ENCODE results near the gene SYT5. TPM values are rescaled to one million over a fixed set of nuclear protein-coding genes. Genes with fewer than 3 reads are reported as not detected.

Gene SYT5
- total and polyA plus RNA-seq, 2 of the 13 experiments (the other 11 are each of a cell fraction or from before 2014, with no cell fraction given) = not detected

GRCh38 chr19:55165952-55166529, 14.0 kb downstream of the SYT5 start:
- DNase-seq (ENCODE audit: low spot score) (peak; percentile 85), ATAC-seq (peak; percentile 88), FAIRE-seq (peak; percentile 83)
- CTCF ChIA-PET (ENCODE audit: low intra/inter-chr PET ratio, low total read pairs) = interaction anchor here (1.5 kb wide), 1 partner anchor 25 kb away, joined by 4 read pairs; no protein-coding TSS in a partner anchor
- H3K27me3 ChIP-seq (ENCODE audit: control insufficient read depth in 1 of 2, insufficient read depth in 2 of 2, low read length in 2 of 2) = peaks cover 0 to 7% of the 10 kb centered on the region in 2 experiments; a peak in 1 of 5 replicates
- peaks cover 8% of the 10 kb centered on the region for H3K4me1 ChIP-seq (ENCODE audit: insufficient read depth, low read length)
- BruUV-seq (replicated peaks) = no TSS peak
- H3K79me2 ChIP-seq (ENCODE audit: insufficient read depth, low read length) = no peaks in the 10 kb centered on the region
- no peaks in the 10 kb centered on the region for H3K9me3 ChIP-seq (ENCODE audit: low read length)
- 2% methylated on average over 16 of the region's 34 CpGs for WGBS (ENCODE audit: low lambda C conversion rate)
- H3K4me3 ChIP-seq (replicated peaks in 1 of 3; ENCODE audit: insufficient read depth in 1 of 3, low read depth in 2 of 3, low read length in 3 of 3) = peak overlapping the region; percentile 50 to 78 (median 63); a peak in 5 of 6 replicates
- no peak overlapping the region for H3K27ac ChIP-seq (ENCODE audit: extremely low read length, insufficient read depth, low read length)
- no peaks in the 10 kb centered on the region for H3K36me3 ChIP-seq (replicated peaks in 1 of 2; ENCODE audit: control insufficient read depth in 1 of 2, insufficient read depth in 2 of 2, low read length in 2 of 2)
- peak overlapping the region; percentile 80 for H3K4me2 ChIP-seq (ENCODE audit: low read depth, low read length)
- H3K9ac ChIP-seq (ENCODE audit: insufficient read depth, low read depth, low read length) = no peak overlapping the region
- intact Hi-C loops (cut with micrococcal nuclease; ENCODE audit: unreplicated experiment) (no loop called here), in situ Hi-C loops (cut with HindIII; ENCODE audit: extremely low pct_ligation_motif_present, low pct_unique_long_range_greater_than_20kb) (no loop called here)
- H4K20me1 ChIP-seq (ENCODE audit: insufficient read depth, low read length) = no peaks in the 10 kb centered on the region
- H2AFZ ChIP-seq (ENCODE audit: low read length) = no peak overlapping the region
- POLR2A ChIA-PET = interaction anchor here (1.2 to 3.3 kb wide), 4 partner anchors 41 to 241 kb away, joined by 3 to 16 read pairs (median 6); partner anchors contain the start of genes KMT5C and UBE2S
- TF ChIP-seq, protein P1, sequence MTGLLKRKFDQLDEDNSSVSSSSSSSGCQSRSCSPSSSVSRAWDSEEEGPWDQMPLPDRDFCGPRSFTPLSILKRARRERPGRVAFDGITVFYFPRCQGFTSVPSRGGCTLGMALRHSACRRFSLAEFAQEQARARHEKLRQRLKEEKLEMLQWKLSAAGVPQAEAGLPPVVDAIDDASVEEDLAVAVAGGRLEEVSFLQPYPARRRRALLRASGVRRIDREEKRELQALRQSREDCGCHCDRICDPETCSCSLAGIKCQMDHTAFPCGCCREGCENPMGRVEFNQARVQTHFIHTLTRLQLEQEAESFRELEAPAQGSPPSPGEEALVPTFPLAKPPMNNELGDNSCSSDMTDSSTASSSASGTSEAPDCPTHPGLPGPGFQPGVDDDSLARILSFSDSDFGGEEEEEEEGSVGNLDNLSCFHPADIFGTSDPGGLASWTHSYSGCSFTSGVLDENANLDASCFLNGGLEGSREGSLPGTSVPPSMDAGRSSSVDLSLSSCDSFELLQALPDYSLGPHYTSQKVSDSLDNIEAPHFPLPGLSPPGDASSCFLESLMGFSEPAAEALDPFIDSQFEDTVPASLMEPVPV (CRISPR knock-in tag; IDR thresholded peaks at IDR 0.05) = peak; percentile 47; the same call in 1 of the 2 replicates
- TF ChIP-seq, protein P2, sequence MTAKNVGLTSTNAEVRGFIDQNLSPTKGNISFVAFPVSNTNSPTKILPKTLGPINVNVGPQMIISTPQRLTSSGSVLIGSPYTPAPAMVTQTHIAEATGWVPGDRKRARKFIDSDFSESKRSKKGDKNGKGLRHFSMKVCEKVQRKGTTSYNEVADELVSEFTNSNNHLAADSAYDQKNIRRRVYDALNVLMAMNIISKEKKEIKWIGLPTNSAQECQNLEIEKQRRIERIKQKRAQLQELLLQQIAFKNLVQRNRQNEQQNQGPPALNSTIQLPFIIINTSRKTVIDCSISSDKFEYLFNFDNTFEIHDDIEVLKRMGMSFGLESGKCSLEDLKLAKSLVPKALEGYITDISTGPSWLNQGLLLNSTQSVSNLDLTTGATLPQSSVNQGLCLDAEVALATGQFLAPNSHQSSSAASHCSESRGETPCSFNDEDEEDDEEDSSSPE (CRISPR knock-in tag; IDR thresholded peaks at IDR 0.05) = peak; percentile 52; the same call in 1 of the 2 replicates
- TF ChIP-seq ZNF343 (CRISPR knock-in tag; IDR thresholded peaks at IDR 0.05) (no peak), NR2C2 (CRISPR knock-in tag; IDR thresholded peaks at IDR 0.05; ENCODE audit: borderline replicate concordance) (peak; percentile 78), ZNF543 (CRISPR knock-in tag; IDR thresholded peaks at IDR 0.05) (no peak), ZNF256 (CRISPR knock-in tag; conservative IDR thresholded peaks at IDR 0.05) (no peak; the same call in 1 of the 2 replicates), PAWR (CRISPR knock-in tag; IDR thresholded peaks at IDR 0.05; ENCODE audit: borderline replicate concordance) (no peak), HNRNPL (IDR thresholded peaks at IDR 0.05; ENCODE audit: low read depth, low read length) (0 out of 2 replicates have a peak, but pooled peaks have one; percentile 41), AFF4 (CRISPR knock-in tag; IDR thresholded peaks at IDR 0.05) (no peak), ZFAT (CRISPR knock-in tag; conservative IDR thresholded peaks at IDR 0.05) (no peak), ZNF430 (CRISPR knock-in tag; IDR thresholded peaks at IDR 0.05) (no peak), JARID2 (CRISPR knock-in tag; IDR thresholded peaks at IDR 0.05; ENCODE audit: insufficient replicate concordance) (peak; percentile 29), MTA1 (CRISPR knock-in tag; IDR thresholded peaks at IDR 0.05; ENCODE audit: borderline replicate concordance) (0 out of 2 replicates have a peak, but pooled peaks have one; percentile 21), FOXA3 (CRISPR knock-in tag; IDR thresholded peaks at IDR 0.05) (no peak; the same call in 1 of the 2 replicates), ZNF710 (CRISPR knock-in tag; IDR thresholded peaks at IDR 0.05; ENCODE audit: borderline replicate concordance) (peak; percentile 62; the same call in 1 of the 2 replicates)
